ENCODE results near the gene EML4.

EML4 gene

DNA sequence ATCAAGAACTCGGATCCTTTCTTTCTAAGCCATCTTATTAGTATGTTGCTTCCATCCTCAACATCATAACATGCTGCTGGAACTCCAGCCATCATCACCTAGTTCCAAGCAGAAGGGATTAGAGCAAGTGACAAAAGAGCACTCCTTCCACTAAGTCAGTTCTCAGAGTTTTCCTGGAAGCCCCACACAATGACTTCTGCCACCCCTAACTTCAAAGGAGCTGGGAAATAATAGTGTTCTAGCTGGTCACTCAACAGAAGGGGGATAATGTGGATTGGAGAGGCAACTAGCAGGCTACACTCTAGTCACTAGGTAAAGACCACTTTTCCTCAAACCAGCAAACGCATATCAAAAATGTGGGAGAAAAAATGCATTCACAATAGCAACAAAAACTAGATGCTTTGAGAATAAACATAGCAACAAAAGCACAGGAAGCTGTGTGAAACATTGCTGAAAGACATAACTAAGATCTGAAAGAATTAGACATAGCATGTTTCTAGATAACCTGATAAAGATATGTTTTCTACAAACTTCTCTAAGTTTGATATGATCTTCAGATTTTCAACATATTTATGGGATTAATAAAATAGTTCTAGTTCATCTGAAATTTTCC is 152.4 kb downstream of the EML4 start:
- TF ChIP-seq, protein P1, sequence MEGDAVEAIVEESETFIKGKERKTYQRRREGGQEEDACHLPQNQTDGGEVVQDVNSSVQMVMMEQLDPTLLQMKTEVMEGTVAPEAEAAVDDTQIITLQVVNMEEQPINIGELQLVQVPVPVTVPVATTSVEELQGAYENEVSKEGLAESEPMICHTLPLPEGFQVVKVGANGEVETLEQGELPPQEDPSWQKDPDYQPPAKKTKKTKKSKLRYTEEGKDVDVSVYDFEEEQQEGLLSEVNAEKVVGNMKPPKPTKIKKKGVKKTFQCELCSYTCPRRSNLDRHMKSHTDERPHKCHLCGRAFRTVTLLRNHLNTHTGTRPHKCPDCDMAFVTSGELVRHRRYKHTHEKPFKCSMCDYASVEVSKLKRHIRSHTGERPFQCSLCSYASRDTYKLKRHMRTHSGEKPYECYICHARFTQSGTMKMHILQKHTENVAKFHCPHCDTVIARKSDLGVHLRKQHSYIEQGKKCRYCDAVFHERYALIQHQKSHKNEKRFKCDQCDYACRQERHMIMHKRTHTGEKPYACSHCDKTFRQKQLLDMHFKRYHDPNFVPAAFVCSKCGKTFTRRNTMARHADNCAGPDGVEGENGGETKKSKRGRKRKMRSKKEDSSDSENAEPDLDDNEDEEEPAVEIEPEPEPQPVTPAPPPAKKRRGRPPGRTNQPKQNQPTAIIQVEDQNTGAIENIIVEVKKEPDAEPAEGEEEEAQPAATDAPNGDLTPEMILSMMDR (IDR thresholded peaks at IDR 0.05; ENCODE audit: insufficient read depth, low read depth, low read length, missing control alignments): no peak
- H3K4me3 ChIP-seq (ENCODE audit: low read depth, low read length): no peak overlapping the region
- DNase-seq (ENCODE audit: low read depth): no peak

DNA sequence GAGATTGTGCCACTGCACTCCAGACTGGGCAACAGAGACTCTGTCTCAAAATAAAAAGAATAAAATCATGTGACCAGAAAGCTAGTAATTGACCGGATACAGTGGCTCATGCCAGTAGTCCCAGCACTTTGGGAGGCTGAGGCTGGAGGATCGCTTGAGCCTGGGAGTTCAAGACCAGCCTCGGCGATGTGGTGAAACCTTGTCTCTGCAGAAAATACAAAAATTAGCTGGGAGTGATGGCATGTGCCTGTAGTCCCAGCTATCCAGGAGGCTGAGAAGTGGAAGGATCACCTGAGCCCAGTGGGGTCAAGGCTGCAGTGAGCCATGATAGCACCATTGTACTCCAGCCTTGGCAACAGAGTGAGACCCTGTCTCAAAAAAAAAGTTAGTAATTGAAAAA is 155.1 kb downstream of the EML4 start:
- no peak for DNase-seq (ENCODE audit: low read depth)
- no peak overlapping the region for H3K4me3 ChIP-seq (ENCODE audit: low read depth, low read length)
- TF ChIP-seq, protein P1 (IDR thresholded peaks at IDR 0.05; ENCODE audit: insufficient read depth, low read depth, low read length, missing control alignments): no peak

DNA sequence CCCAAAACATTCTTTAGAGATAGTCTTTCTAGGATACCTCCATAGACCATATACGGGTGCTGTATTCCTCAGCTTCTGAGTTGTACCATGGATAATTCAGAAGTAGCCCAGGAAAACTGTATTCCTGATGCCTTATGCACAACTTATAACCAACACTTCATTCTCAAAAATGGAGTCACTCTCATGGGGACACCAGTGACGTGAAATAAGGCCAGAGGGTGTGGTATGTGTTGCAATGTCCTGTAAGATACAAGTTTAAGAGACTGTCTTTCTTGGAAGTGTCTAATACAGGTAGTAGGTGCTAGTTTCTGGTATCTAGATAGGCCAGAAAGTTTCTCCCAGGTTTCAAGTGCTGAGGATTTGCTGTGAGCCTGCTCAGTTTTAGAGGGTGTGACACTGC is 155.8 kb downstream of the EML4 start:
- DNase-seq (ENCODE audit: low read depth): no peak
- TF ChIP-seq, protein P1 (IDR thresholded peaks at IDR 0.05; ENCODE audit: insufficient read depth, low read depth, low read length, missing control alignments): no peak
- H3K4me3 ChIP-seq (ENCODE audit: low read depth, low read length): no peak overlapping the region

DNA sequence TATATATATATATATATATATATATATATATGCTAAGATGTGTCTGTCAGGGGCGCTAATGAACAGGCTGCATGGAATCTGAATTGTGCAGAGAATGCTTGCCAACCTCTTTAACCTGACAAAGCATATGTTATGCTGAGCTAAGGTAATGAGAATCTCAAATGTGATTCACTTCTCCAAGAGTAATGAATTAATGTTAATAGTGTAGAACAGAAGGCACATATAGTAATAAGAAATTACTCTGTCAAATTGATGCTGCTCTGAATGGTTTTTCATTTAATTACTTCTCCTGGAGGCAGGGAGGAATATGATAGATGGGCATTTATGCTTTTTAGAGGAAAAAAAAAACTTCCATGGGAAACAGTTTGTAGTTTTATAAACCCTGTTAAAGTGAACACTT is 156.5 kb downstream of the EML4 start:
- DNase-seq (ENCODE audit: low read depth): no peak
- H3K4me3 ChIP-seq (ENCODE audit: low read depth, low read length): no peak overlapping the region
- TF ChIP-seq, protein P1 (IDR thresholded peaks at IDR 0.05; ENCODE audit: insufficient read depth, low read depth, low read length, missing control alignments): no peak

DNA sequence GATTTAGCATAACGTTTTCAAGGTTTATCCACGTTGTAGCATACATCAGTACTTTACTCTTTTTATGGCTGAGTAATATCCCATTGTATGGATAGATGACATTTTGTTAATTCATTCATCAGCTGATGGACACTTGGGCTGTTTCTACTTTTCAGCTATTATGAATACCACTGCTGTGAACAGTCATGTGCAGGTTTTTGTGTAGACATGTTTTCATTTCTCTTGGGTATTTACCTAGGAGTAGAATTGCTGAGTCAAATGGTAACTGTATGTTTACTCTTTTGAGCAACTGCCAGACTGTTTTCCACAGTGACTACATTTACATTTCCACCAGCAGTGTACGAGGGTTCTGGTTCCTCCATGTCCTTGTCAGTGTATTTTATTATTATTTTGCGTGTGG is 158.0 kb downstream of the EML4 start:
- DNase-seq (ENCODE audit: low read depth): peak; percentile 31
- TF ChIP-seq, protein P1 (IDR thresholded peaks at IDR 0.05; ENCODE audit: insufficient read depth, low read depth, low read length, missing control alignments): no peak

DNA sequence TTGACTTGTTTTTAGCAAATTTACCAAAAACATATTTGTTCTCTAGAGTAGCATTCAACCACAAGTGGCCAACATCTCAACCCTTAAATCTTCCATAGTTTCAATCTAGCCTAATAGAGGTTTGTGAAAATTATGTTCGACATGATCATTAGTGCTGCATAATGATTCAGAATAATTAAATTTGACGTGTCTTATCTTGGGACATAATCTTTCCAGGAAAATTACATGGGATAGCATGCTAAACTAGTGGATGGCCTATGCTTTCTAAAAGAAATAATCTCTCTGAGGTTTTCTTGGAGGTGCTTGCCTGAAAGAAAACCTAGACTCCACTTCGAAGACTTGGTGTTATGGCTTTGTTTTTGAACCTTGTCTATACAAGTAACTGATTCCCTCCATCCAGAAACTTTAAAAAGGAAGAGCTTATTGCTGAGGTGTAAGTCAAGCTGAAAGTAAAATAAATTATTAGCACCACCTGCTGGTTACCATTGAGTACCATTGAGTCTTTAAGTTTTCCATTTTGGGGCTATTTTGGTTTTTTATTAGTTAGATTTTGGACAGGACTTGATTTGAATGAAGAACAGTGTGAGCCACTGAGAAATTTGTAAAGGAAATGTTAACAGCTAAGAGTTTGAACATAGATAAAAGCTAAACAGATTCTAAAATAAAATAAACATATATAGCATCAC is 159.1 kb downstream of the EML4 start:
- DNase-seq (ENCODE audit: low read depth): peak; percentile 34
- TF ChIP-seq, protein P1 (IDR thresholded peaks at IDR 0.05; ENCODE audit: insufficient read depth, low read depth, low read length, missing control alignments): peak; percentile 33
- no peak overlapping the region for H3K4me3 ChIP-seq (ENCODE audit: low read depth, low read length)

More for the DNA sequence above, 158.0 kb downstream of the EML4 start:
- H3K4me3 ChIP-seq (ENCODE audit: low read depth, low read length): no peak overlapping the region

Data from GM12865 (cell line).